PC-9 (cell line): ENCODE results near the gene FOXK1. TPM values are rescaled to one million over a fixed set of nuclear protein-coding genes. Genes with fewer than 3 reads are reported as not detected.

Source experiments
- BruUV-seq: library from RNA; stranded (reverse); fragments of 400-500 nt; replicated peaks from 2 replicates; lab custom pipeline; 2021; lab: Mats Ljungman, UMichigan
- CTCF ChIA-PET: fragments of 300-600 bp; sonication (Branson Sonifier 250); formaldehyde crosslinking; loops from one replicate; lab custom pipeline; 2022; ENCODE audit warnings: antibody characterized with exemption; lab: Charles Lee
- POLR2A ChIA-PET: fragments of 300-600 bp; sonication (Branson Sonifier 250); formaldehyde crosslinking; loops from one replicate; lab custom pipeline; 2022; ENCODE audit warnings: antibody characterized with exemption; ENCODE audit not compliant: unreplicated experiment; lab: Charles Lee
- DNase-seq, 2 experiments: peaks; one replicate each; pipeline versions ENCODE4 v3.0.0 to v3.0.0-alpha.2; 2015 to 2022; ENCODE audit warnings: mixed read lengths in 1 of 2
- H2AFZ ChIP-seq: fragments of 200-600 bp; sonication (generic); 2 replicates; pipeline ENCODE4 v1.8.1; 2017; ENCODE audit warnings: antibody characterized with exemption
- H3F3A ChIP-seq: fragments of 200-600 bp; sonication (generic); 2 replicates; pipeline ENCODE4 v1.8.1; 2017; ENCODE audit warnings: antibody characterized with exemption, mild to moderate bottlenecking, low read depth; ENCODE audit not compliant: insufficient read depth
- H3K27ac ChIP-seq: fragments of 200-600 bp; sonication (generic); 2 replicates; pipeline ENCODE4 v1.6.1; 2016; ENCODE audit warnings: mixed run types
- H3K27me3 ChIP-seq: fragments of 200-600 bp; sonication (generic); 2 replicates; pipeline ENCODE4 v1.6.1; 2016; ENCODE audit warnings: low read depth, mixed run types; ENCODE audit not compliant: insufficient read depth
- H3K36me3 ChIP-seq: fragments of 200-600 bp; sonication (generic); 2 replicates; pipeline ENCODE4 v1.6.1; 2016; ENCODE audit warnings: low read depth, mixed run types
- H3K4me1 ChIP-seq: fragments of 200-600 bp; sonication (generic); replicated peaks from 2 replicates; pipeline ENCODE4 v1.6.1; 2016; ENCODE audit warnings: mixed run types; ENCODE audit not compliant: insufficient read depth
- H3K4me2 ChIP-seq: fragments of 200-600 bp; sonication (generic); 2 replicates; pipeline ENCODE4 v1.6.1; 2017; ENCODE audit warnings: mixed run types
- H3K4me3 ChIP-seq: fragments of 200-600 bp; sonication (generic); 2 replicates; pipeline ENCODE4 v1.6.1; 2016; ENCODE audit warnings: mixed run types
- H3K79me2 ChIP-seq: fragments of 200-600 bp; sonication (generic); 2 replicates; pipeline ENCODE4 v1.6.1; 2017; ENCODE audit warnings: low read depth, mixed run types
- H3K9me2 ChIP-seq: fragments of 200-600 bp; sonication (generic); 2 replicates; pipeline ENCODE4 v1.8.1; 2017; ENCODE audit warnings: mild to moderate bottlenecking; ENCODE audit not compliant: insufficient read depth
- H3K9me3 ChIP-seq: fragments of 200-600 bp; sonication (generic); 2 replicates; pipeline ENCODE4 v1.8.1; 2016; ENCODE audit warnings: low read depth; ENCODE audit not compliant: insufficient read depth
- H4K20me1 ChIP-seq: fragments of 200-600 bp; sonication (generic); 2 replicates; pipeline ENCODE4 v1.8.1; 2017; ENCODE audit not compliant: insufficient read depth
- CTCF ChIP-seq: fragments of 200-600 bp; sonication (generic); conservative IDR thresholded peaks from 2 replicates; pipeline ENCODE4 v1.6.1; 2017; ENCODE audit warnings: mixed run types, antibody characterized with exemption, mild to moderate bottlenecking, moderate library complexity
- EZH2 ChIP-seq: fragments of 200-600 bp; sonication (generic); IDR thresholded peaks from 2 replicates; pipeline ENCODE4 v1.8.0; 2017; ENCODE audit warnings: antibody characterized with exemption, low read depth
- intact Hi-C: fragments of 100-400 bp; cut with micrococcal nuclease; formaldehyde crosslinking; loops from one replicate; pipeline ENCODE4 v1.10.0; 2022; ENCODE audit not compliant: unreplicated experiment
- total RNA-seq: library from RNA; stranded (reverse); gene quantifications from 2 replicates; pipeline ENCODE4 v1.2.3, GENCODE V29; 2021

FOXK1 gene
- total RNA-seq, 1 experiment from 2014 or later: 68.1 TPM

GRCh38 chr7:4733936-4734528, 51.9 kb downstream of the FOXK1 start:
- Histone ChIP-seq H3K4me2 (no peak overlapping the region), H3K27me3 (no peaks in the 10 kb centered on the region), H3K4me3 (no peak overlapping the region), H3K79me2 (peaks cover 90% of the 10 kb centered on the region), H3K9me2 (no peaks in the 10 kb centered on the region), H3K27ac (no peak overlapping the region), H3F3A (0 out of 2 replicates have a peak, but pooled peaks cover 9% of the 10 kb centered on the region), H3K9me3 (no peaks in the 10 kb centered on the region), H2AFZ (no peak overlapping the region), H4K20me1 (peaks cover 76% of the 10 kb centered on the region), H3K4me1 (peaks cover 10% of the 10 kb centered on the region), H3K36me3 (0 out of 2 replicates have a peak, but pooled peaks cover 4% of the 10 kb centered on the region)
- no peak for DNase-seq
- ChIA-PET CTCF (no interaction called here), POLR2A (no interaction called here)
- BruUV-seq: no TSS peak
- intact Hi-C loops: no loop called here
- TF ChIP-seq EZH2 (no peak), CTCF (no peak)

- TF ChIP-seq EZH2: no peak
- no peak for TF ChIP-seq CTCF
- Histone ChIP-seq H3F3A (peaks cover 13% of the 10 kb centered on the region; the same call in 1 of the 2 replicates), H3K27me3 (no peaks in the 10 kb centered on the region), H2AFZ (no peak overlapping the region), H3K27ac (no peak overlapping the region), H3K4me2 (no peak overlapping the region), H3K4me1 (peaks cover 11% of the 10 kb centered on the region), H3K4me3 (no peak overlapping the region), H3K79me2 (peaks cover 90% of the 10 kb centered on the region), H3K9me3 (no peaks in the 10 kb centered on the region), H3K9me2 (no peaks in the 10 kb centered on the region), H3K36me3 (0 out of 2 replicates have a peak, but pooled peaks cover 4% of the 10 kb centered on the region), H4K20me1 (peaks cover 74% of the 10 kb centered on the region)
- no TSS peak for BruUV-seq
- ChIA-PET CTCF (no interaction called here), POLR2A (no interaction called here)
- DNase-seq: no peak
- intact Hi-C loops: no loop called here
These were observed 52.7 kb downstream of the FOXK1 start for GRCh38 chr7:4734587-4735345.

- H3K4me2 ChIP-seq: no peak overlapping the region
- peaks cover 17% of the 10 kb centered on the region for H3F3A ChIP-seq
- ChIA-PET POLR2A (no interaction called here), CTCF (no interaction called here)
- no peak overlapping the region for H3K27ac ChIP-seq
- no peaks in the 10 kb centered on the region for H3K9me3 ChIP-seq
- H3K79me2 ChIP-seq: peaks cover 84% of the 10 kb centered on the region
- peaks cover 11% of the 10 kb centered on the region for H3K4me1 ChIP-seq
- TF ChIP-seq CTCF (no peak), EZH2 (no peak)
- intact Hi-C loops: no loop called here
- no peak for DNase-seq
- peaks cover 19% of the 10 kb centered on the region for H3K36me3 ChIP-seq
- BruUV-seq: no TSS peak
- no peak overlapping the region for H2AFZ ChIP-seq
- H4K20me1 ChIP-seq: peaks cover 49% of the 10 kb centered on the region
- no peaks in the 10 kb centered on the region for H3K9me2 ChIP-seq
- H3K27me3 ChIP-seq: no peaks in the 10 kb centered on the region
- H3K4me3 ChIP-seq: no peak overlapping the region
These were observed 55.2 kb downstream of the FOXK1 start for GRCh38 chr7:4737300-4737699.
